HK-2 (cell line): ENCODE data around the gene DLG4.

Source experiments
- DNase-seq: peaks from one replicate; pipeline ENCODE4 v3.0.0-alpha.2; 2018; ENCODE audit not compliant: unreplicated experiment

The DLG4 gene

GRCh38 chr17:7214300-7215135 lies 5.1 kb downstream of the DLG4 start:
- peak; percentile 96 for DNase-seq

- DNase-seq, result no peak
Observed at GRCh38 chr17:7213895-7214299, 5.7 kb downstream of the DLG4 start.

GRCh38 chr17:7211491-7212273 lies 8.0 kb downstream of the DLG4 start:
- no peak for DNase-seq

- no peak for DNase-seq
Observed at GRCh38 chr17:7208754-7209460, 10.7 kb downstream of the DLG4 start.

GRCh38 chr17:7208027-7208571 lies 11.5 kb downstream of the DLG4 start:
- no peak for DNase-seq

GRCh38 chr17:7207120-7208001 lies 12.3 kb downstream of the DLG4 start:
- DNase-seq, result no peak

- no peak for DNase-seq
Observed at GRCh38 chr17:7205561-7205960, 14.1 kb downstream of the DLG4 start.

DNA sequence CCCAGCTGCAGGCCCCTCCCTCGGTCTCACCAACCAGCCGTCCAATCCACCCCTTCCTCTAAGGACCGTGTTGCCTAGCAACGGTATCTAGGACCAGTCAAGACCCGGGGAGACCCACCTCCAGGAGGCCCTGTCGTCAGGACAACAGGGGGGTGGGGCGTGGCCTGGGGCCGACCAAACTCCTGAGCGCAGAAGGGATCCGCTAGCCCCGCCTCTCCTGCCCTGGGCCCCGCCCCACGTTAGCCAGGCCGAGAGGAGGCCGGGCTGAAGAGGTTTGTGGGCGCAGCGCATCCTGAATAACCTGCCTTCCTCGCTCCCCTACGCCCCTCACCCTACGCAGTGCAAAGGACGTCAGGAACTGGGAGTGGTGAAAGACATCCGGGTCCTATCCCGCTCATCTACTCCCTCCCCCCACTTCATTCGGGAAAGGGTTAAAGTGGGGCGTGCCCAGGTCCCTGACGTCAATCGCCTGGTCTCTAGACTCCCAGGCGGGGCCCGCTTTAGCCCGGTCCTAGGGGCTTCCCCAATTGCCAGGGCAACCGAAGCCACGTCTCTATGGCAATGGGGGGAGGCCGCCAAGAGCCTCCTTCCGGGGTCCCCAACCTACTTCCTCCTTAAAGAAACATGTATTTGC lies 14.7 kb downstream of the DLG4 start:
- DNase-seq, result no peak

DNA sequence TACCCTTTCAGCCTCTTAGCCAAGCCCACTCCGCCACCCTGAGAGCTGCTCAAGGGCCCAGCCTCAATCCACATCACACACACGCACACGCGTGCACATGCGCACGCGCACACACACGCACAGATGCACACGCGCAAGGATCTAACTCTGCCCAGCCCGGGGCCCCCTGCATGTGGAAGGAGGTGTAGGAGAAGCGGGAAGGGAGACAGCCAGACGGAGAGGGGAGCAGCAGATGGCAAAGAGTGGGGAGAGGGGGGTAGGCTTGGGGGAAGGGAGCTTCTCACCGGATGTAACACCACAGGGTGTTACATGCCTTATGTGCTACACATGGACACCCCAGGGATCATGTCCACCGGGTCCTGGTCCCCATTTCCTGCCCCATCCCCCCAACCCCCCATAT lies 15.3 kb downstream of the DLG4 start:
- no peak for DNase-seq

GRCh38 chr17:7203391-7203790 lies 16.2 kb downstream of the DLG4 start:
- DNase-seq, result no peak

- DNase-seq, result no peak
Observed at GRCh38 chr17:7196651-7197401, 22.8 kb downstream of the DLG4 start.

GRCh38 chr17:7195971-7196370 lies 23.7 kb downstream of the DLG4 start:
- no peak for DNase-seq

GRCh38 chr17:7192271-7192937 lies 27.2 kb downstream of the DLG4 start:
- no peak for DNase-seq

DNA sequence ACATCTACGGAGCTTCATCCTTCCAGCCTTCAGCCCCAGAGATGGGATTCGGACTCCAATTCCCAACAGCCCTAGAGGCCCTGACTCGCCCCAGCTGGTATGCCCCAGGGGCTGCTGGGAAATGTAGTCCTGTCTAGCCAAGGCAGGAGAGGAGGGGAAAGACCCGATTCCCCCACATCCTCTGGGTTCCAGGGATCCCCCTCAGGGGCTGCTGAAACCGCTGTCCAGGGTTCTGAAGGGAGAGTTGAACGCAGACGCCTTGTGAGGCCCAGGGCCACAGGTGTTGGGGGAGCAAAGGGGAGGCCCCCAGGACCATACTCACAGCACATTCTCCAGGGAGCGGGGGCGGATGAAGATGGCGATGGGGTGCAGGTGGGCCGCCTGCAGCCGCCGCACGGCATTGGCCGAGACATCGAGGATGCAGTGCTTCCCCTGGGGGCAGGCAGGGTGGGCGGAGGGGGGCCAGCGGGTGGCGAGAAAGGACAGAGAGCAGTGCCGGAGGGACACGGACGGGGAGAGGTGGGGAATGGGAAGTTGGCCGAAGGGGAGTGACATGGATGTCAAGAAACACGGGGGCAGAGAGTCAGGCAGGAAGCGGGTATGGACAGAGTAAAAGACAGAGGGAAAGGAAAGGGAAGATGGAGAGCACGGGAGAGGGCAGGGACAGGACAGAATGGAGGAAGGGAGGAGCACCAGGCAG lies 27.9 kb downstream of the DLG4 start:
- no peak for DNase-seq

DNA sequence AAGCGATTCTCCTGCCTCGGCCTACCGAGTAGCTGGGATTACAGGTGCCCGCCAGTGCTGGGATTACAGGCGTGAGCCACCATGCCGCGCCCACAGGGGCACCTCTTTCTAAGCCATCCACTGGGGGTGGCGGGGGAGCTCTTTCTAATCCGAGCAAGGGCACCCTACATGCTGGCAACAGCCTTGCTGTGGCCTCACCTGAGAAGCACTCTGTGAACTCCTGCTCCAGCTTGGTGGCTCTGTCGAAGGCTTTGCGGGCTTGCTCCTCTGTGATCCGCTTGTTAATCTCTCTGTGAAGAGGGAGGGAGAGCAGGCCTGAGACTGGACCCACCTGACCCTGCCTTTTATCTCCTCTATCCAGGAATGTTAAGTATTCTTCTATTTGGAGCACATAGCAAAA lies 28.6 kb downstream of the DLG4 start:
- no peak for DNase-seq

DNA sequence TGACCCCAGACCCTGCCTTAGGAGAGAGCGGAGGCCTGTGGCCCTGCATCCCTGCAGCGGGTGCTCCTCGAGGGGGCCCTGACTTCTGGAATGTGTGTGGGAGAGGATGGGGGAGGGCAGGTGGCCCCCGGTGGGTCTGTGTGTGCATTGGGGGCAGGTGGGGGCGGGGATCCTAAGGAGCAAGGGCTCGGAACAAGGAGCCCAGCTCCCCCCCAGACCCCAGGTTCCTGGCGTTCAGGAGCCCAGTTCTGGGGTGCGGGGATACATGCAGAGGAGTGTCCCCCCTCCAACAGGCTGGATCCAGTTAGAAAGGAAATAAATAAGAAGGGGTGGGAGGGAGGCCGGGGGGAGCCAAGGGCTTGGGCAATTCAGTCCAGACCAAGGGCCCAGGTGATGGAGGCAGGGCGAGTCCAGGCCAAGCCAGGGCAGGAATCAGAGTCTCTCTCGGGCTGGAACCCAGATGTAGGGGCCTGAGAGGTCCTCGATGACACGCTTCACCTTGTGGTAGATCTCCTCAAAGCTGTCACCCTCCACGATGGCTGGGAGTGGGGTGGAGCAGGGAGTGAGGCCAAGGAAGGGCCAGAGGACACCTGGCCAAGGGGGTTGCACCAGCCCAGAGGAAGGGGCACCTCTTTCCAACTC lies 29.2 kb downstream of the DLG4 start:
- no peak for DNase-seq

DNA sequence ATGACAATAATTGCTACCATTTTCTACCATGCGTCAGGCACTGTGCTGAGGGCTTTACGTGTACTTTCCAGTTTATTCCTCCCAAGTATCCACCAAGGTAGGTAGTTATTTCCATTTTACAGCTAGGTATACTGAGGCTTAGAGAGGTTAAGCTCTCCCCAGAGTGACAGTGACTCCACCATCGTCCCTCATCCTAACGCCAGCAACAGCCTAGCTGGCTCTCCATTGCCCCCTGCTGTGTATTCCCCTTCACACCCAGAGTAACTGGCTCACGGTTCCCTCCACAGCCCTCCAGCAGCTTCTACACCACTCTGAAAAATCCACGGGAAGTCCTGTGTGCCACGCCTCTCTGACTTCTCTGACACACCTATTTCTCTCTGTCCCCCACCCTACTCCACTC lies 33.4 kb downstream of the DLG4 start:
- no peak for DNase-seq

- no peak for DNase-seq
Observed at GRCh38 chr17:7184647-7185046, 35.0 kb downstream of the DLG4 start.
